Upper lobe of left lung (tissue), 4 donors: Measurements from ENCODE around the gene CKAP4.

Source experiments
- EP300 ChIP-seq, 4 donors: sonication (generic); formaldehyde crosslinking; IDR thresholded peaks; one replicate each; pipeline ENCODE4 v1.5.1; 2017; ENCODE audit warnings: antibody characterized with exemption in 4 of 4, control low read depth in 2 of 4
- POLR2A ChIP-seq, 4 donors: fragments of 450-650 bp; IDR thresholded peaks; one replicate each; pipeline ENCODE4 v1.5.1; 2016 to 2017; ENCODE audit warnings: antibody characterized with exemption in 4 of 4, mild to moderate bottlenecking in 2 of 4
- POLR2AphosphoS5 ChIP-seq, 2 donors: sonication (generic); formaldehyde crosslinking; IDR thresholded peaks; one replicate each; pipeline ENCODE4 v1.5.1; 2017; ENCODE audit warnings: antibody characterized with exemption in 2 of 2
- TF ChIP-seq, protein P1 (sequence below), 6 experiments: fragments of 450-650 bp in 4 of 6; fragments of 200-600 bp in 2 of 6; sonication (generic) in 2 of 6; IDR thresholded peaks; one replicate each; pipeline ENCODE4 v1.5.1; 2016 to 2019; ENCODE audit warnings: antibody characterized with exemption in 6 of 6

DNA sequence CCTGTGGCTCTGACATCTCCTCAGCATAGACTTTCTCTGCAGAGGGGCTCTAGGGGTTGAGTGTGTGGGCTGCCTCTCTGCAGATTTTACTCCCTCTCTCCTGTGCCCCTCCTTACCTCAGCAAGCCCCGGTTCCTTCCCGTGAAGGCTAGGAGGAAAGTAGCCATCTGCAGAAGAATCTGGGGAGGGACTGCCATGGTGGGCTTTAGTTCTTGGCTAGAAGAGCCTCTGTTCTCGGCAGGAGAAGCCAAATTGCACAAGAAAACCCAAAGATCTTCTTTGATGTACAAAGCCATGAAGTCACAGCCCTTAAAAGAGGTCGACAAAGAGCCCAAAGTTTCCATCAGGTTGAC, 23.5 kb downstream of the CKAP4 start:
- TF ChIP-seq, protein P1, sequence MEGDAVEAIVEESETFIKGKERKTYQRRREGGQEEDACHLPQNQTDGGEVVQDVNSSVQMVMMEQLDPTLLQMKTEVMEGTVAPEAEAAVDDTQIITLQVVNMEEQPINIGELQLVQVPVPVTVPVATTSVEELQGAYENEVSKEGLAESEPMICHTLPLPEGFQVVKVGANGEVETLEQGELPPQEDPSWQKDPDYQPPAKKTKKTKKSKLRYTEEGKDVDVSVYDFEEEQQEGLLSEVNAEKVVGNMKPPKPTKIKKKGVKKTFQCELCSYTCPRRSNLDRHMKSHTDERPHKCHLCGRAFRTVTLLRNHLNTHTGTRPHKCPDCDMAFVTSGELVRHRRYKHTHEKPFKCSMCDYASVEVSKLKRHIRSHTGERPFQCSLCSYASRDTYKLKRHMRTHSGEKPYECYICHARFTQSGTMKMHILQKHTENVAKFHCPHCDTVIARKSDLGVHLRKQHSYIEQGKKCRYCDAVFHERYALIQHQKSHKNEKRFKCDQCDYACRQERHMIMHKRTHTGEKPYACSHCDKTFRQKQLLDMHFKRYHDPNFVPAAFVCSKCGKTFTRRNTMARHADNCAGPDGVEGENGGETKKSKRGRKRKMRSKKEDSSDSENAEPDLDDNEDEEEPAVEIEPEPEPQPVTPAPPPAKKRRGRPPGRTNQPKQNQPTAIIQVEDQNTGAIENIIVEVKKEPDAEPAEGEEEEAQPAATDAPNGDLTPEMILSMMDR (IDR thresholded peaks at IDR 0.05), result no peak
- TF ChIP-seq POLR2AphosphoS5 (IDR thresholded peaks at IDR 0.05) (no peak), EP300 (IDR thresholded peaks at IDR 0.05) (no peak), POLR2A (IDR thresholded peaks at IDR 0.05) (no peak)
